Ascending aorta (tissue), 2 donors: ENCODE results near the gene BST2. TPM values are rescaled to one million over a fixed set of nuclear protein-coding genes. Genes with fewer than 3 reads are reported as not detected.

ENCODE experiments used
- DNase-seq, 2 donors: peaks; one replicate each; pipeline ENCODE4 v3.0.0-alpha.2; 2019; ENCODE audit warnings: low spot score in 2 of 2
- H3K27ac ChIP-seq, 2 donors: fragments of 200-600 bp; sonication (generic); one replicate each; pipeline ENCODE4 v1.5.1; 2016 to 2017; ENCODE audit warnings: mild to moderate bottlenecking in 1 of 2
- H3K27me3 ChIP-seq: fragments of 200-600 bp; sonication (generic); one replicate; pipeline ENCODE4 v1.5.1; 2017
- H3K36me3 ChIP-seq, 2 donors: fragments of 200-600 bp; sonication (generic); one replicate each; pipeline ENCODE4 v1.5.1; 2016
- H3K4me1 ChIP-seq, 2 donors: fragments of 200-600 bp; sonication (generic); one replicate each; pipeline ENCODE4 v1.5.1; 2016 to 2017; ENCODE audit warnings: mild to moderate bottlenecking in 1 of 2
- H3K4me3 ChIP-seq, 2 donors: fragments of 200-600 bp; sonication (generic); one replicate each; pipeline ENCODE4 v1.5.1; 2016 to 2017; ENCODE audit warnings: mild to moderate bottlenecking in 1 of 2
- H3K9me3 ChIP-seq, 2 donors: fragments of 200-600 bp; sonication (generic); one replicate each; pipeline ENCODE4 v1.5.1; 2016
- intact Hi-C: fragments of 100-400 bp; cut with DNase I; formaldehyde crosslinking; loops from one replicate; pipeline ENCODE4 v1.15.1; 2023
- total RNA-seq: library from RNA; depleted of rRNA; stranded (reverse); fragments of >200 nt; gene quantifications from one replicate; pipeline ENCODE4 v1.1.0, GENCODE V29; 2016
- TF ChIP-seq, protein P1 (sequence below), 3 experiments: fragments of 200-600 bp in 2 of 3; fragments of 450-650 bp in 1 of 3; sonication (generic) in 2 of 3; IDR thresholded peaks; one replicate each; pipeline ENCODE4 v1.5.1; 2016 to 2019; ENCODE audit warnings: antibody characterized with exemption in 3 of 3, mild to moderate bottlenecking in 1 of 3, moderate library complexity in 1 of 3

BST2 gene
- total RNA-seq, 1 donor from 2014 or later, result 151 TPM

DNA sequence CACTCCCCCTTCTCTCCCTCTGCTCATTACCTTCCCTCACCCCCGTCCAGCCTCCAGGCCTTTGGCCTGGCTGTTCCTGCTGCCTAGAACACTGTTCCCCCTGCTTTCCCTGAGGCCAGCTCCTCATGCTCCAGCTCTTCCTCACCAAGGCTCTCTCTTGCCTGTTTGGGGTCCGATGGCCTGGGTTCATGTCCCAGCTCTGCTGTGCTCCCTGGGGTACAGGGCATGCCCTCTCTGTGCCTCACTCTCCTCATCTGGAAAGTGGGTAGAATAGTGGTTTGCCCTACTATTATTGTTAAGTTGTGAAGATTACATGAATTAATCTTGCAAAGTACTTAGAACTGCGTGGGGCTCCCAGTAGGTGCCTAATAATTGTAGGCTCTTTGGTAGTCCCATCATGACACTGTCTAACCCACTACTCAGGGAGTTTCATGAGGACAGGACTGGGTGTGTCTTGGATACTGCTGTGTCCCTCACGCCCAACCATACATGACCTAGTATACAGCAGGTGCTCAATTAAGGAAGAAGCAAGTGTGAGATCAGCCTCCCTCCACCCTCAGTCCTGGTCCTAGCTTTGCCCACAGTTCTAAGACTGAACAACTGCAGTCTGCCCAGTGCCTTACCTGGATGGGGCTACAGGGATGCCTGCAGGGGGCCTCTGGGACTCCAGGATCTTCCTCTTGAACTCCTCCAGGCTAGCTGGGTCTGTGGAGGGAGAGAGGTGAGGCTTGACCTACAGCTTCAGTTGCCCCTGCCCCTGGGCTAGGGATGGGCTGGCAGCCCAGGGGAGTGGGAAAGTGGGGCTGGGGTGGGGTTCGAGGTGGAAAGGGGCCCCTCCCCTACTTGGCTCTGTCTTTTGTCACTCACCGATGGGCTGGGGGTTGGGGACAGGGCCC, 45.3 kb downstream of the BST2 start:
- H3K27me3 ChIP-seq, result no peaks in the 10 kb centered on the region
- intact Hi-C loops, result no loop called here
- TF ChIP-seq, protein P1, sequence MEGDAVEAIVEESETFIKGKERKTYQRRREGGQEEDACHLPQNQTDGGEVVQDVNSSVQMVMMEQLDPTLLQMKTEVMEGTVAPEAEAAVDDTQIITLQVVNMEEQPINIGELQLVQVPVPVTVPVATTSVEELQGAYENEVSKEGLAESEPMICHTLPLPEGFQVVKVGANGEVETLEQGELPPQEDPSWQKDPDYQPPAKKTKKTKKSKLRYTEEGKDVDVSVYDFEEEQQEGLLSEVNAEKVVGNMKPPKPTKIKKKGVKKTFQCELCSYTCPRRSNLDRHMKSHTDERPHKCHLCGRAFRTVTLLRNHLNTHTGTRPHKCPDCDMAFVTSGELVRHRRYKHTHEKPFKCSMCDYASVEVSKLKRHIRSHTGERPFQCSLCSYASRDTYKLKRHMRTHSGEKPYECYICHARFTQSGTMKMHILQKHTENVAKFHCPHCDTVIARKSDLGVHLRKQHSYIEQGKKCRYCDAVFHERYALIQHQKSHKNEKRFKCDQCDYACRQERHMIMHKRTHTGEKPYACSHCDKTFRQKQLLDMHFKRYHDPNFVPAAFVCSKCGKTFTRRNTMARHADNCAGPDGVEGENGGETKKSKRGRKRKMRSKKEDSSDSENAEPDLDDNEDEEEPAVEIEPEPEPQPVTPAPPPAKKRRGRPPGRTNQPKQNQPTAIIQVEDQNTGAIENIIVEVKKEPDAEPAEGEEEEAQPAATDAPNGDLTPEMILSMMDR (IDR thresholded peaks at IDR 0.05), result no peak
- no peaks in the 10 kb centered on the region for H3K4me1 ChIP-seq
- no peaks in the 10 kb centered on the region for H3K36me3 ChIP-seq
- no peak overlapping the region for H3K4me3 ChIP-seq
- H3K27ac ChIP-seq, result no peak overlapping the region
- no peak for DNase-seq
- H3K9me3 ChIP-seq, result no peaks in the 10 kb centered on the region

DNA sequence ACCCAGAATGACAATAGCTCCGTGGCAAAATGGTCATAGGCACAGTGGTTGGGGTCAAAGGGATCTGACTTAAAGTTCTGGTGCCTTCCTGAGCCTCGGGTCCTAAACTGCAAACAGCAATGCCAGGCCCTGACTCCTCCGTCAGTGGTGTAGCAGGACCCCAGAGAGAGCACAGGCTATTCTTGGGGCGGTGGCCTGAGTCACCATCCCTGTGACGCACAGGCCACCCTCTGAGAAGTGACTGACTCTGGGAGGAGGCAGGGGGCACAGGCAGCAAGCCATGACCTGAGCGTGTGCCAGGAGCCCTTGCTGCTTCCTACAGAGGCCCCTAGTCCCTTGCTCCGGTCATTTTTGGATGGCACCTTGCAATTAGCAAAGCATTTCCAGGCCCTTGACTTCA, 47.0 kb downstream of the BST2 start:
- no peaks in the 10 kb centered on the region for H3K9me3 ChIP-seq
- H3K4me3 ChIP-seq, result no peak overlapping the region
- no peaks in the 10 kb centered on the region for H3K27me3 ChIP-seq
- TF ChIP-seq, protein P1 (IDR thresholded peaks at IDR 0.05), result no peak
- intact Hi-C loops, result no loop called here
- no peaks in the 10 kb centered on the region for H3K36me3 ChIP-seq
- no peaks in the 10 kb centered on the region for H3K4me1 ChIP-seq
- peak in 1 of 2 donors; percentile 82 for DNase-seq
- no peak overlapping the region for H3K27ac ChIP-seq

DNA sequence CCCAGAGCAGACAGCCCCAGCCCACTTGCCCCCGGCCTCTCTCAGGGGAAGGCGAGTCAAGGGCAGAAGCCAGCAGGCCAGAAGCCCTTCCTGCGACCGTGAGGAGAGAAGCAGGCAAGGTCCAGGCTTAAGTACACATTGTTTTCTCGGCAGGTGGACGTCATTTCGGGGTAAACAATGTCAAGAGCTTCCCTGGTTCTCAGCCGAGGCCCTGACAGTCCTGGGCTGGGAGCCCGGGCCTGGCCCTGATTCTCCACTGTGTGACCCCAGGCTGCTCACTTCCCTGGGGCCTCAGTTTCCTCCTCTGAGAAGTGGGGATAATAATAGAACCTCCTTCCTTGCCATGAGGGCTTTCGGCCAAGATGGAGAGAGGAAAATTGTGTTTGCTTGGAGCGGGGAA, 47.7 kb downstream of the BST2 start:
- intact Hi-C loops, result no loop called here
- TF ChIP-seq, protein P1 (IDR thresholded peaks at IDR 0.05), result no peak
- Histone ChIP-seq H3K4me3 (no peak overlapping the region), H3K36me3 (no peaks in the 10 kb centered on the region), H3K27ac (peak overlapping the region in 1 of 2 donors; percentile 30), H3K9me3 (no peaks in the 10 kb centered on the region), H3K4me1 (no peaks in the 10 kb centered on the region), H3K27me3 (no peaks in the 10 kb centered on the region)
- no peak for DNase-seq

DNA sequence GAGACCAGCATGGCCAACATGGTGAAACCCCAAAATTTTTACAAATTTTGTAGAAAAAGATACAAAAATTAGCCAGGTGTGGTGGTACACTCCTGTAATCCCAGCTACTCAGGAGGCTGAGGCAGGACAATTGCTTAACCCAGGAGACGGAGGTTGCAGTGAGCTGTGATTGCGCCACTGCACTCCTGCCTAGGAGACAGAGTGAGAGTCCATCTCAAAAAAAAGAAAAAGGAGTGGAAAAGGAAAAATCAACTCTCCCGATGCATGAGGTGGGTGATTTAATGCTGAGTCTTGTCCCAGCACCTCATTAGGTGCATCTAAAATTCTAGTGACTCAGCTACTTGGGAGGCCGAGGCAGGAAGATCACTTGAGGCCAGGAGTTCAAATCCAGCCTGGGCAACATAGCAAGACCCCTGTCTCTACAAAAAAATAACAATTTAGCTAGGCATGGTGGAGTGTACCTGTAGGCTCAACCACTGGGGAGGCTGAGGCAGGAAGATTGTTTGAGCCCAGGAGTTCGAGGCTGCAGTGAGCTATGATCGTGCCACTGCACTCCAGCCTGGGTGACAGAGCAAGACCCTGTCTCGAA, 48.3 kb downstream of the BST2 start:
- H3K27me3 ChIP-seq, result no peaks in the 10 kb centered on the region
- no peak overlapping the region for H3K27ac ChIP-seq

DNA sequence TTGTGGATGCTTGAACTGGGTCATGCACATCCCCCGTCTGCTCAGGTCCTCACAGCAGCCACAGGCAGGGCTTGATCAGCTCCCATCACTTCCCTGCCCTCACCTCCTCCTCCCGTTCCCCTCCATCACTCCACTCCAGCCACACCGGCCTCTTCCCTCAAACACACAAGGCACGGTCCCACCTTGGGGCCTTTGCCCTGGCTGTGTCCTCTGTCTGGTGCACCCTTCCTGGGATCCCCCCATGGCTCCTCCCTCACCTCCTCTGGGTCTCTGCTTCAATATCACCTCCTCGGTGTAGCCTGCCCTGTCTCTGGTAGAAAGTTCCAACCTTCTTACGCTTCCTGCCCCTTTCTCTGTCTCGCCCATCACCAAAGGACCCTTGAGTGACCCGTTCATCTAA, 52.0 kb downstream of the BST2 start:
- DNase-seq, result no peak
- TF ChIP-seq, protein P1 (IDR thresholded peaks at IDR 0.05), result no peak
- H3K4me1 ChIP-seq, result peaks cover 0 to 10% of the 10 kb centered on the region in 2 donors
- H3K27ac ChIP-seq, result peak overlapping the region in 1 of 2 donors; percentile 60
- intact Hi-C loops, result no loop called here
- H3K4me3 ChIP-seq, result no peak overlapping the region
- no peaks in the 10 kb centered on the region for H3K9me3 ChIP-seq
- H3K27me3 ChIP-seq, result no peaks in the 10 kb centered on the region
- H3K36me3 ChIP-seq, result no peaks in the 10 kb centered on the region

More for the DNA sequence above, 48.3 kb downstream of the BST2 start:
- no peak overlapping the region for H3K4me3 ChIP-seq
- no peaks in the 10 kb centered on the region for H3K36me3 ChIP-seq
- TF ChIP-seq, protein P1 (IDR thresholded peaks at IDR 0.05), result no peak
- no peak for DNase-seq
- H3K4me1 ChIP-seq, result no peaks in the 10 kb centered on the region
- intact Hi-C loops, result no loop called here
- no peaks in the 10 kb centered on the region for H3K9me3 ChIP-seq

Other genes with a start within 250 kb of the BST2 start
- 234 TPM for gene USE1, start 190.3 kb downstream of the BST2 start, total RNA-seq
- gene OCEL1, start 179.4 kb downstream of the BST2 start, total RNA-seq, result 13.7 TPM
- 181 TPM for gene NR2F6, start 159.7 kb downstream of the BST2 start, total RNA-seq
- 12.3 TPM for gene USHBP1, start 140.9 kb downstream of the BST2 start, total RNA-seq
- 85.5 TPM for gene BABAM1, start 138.2 kb downstream of the BST2 start, total RNA-seq
- gene ANKLE1, start 123.7 kb downstream of the BST2 start, total RNA-seq, result not detected
- gene ABHD8, start 102.2 kb downstream of the BST2 start, total RNA-seq, result 32.2 TPM
- 98.9 TPM for gene MRPL34, start 99.8 kb downstream of the BST2 start, total RNA-seq
- 15.8 TPM for gene DDA1, start 96.1 kb downstream of the BST2 start, total RNA-seq
- 34.8 TPM for gene ANO8, start 70.8 kb downstream of the BST2 start, total RNA-seq
- 256 TPM for gene GTPBP3, start 68.1 kb downstream of the BST2 start, total RNA-seq
- 378 TPM for gene PLVAP, start 28.3 kb downstream of the BST2 start, total RNA-seq
- not detected for gene CCDC194, start 11.4 kb downstream of the BST2 start, total RNA-seq
- 49.6 TPM for gene MVB12A, start 14.4 kb upstream of the BST2 start, total RNA-seq
- gene TMEM221, start 43.0 kb upstream of the BST2 start, total RNA-seq, result not detected
- not detected for gene NXNL1, start 55.3 kb upstream of the BST2 start, total RNA-seq
- 64.9 TPM for gene SLC27A1, start 64.9 kb upstream of the BST2 start, total RNA-seq
- gene PGLS, start 106.0 kb upstream of the BST2 start, total RNA-seq, result 143 TPM
- 95.4 TPM for gene COLGALT1, start 150.0 kb upstream of the BST2 start, total RNA-seq